Breast epithelium (tissue), 4 donors: ENCODE results near the gene GIPC3. TPM values are rescaled to one million over a fixed set of nuclear protein-coding genes. Genes with fewer than 3 reads are reported as not detected.
"Not testable (repeated sequence)": the region's sequence is repeated elsewhere in the genome, so short reads cannot be mapped to it uniquely, and the experiment has no call there.

Experiments
- DNase-seq, 2 donors: peaks; one replicate each; pipeline ENCODE4 v3.0.0-alpha.2; 2019; ENCODE audit warnings: low spot score in 2 of 2
- H3K27ac ChIP-seq, 2 donors: fragments of 200-600 bp; sonication (generic) in 1 of 2; one replicate each; pipeline ENCODE4 v1.5.1; 2016 to 2019; ENCODE audit warnings: mild to moderate bottlenecking in 1 of 2
- H3K27me3 ChIP-seq, 2 donors: fragments of 200-600 bp; sonication (generic) in 1 of 2; one replicate each; pipeline versions ENCODE4 v1.5.1 to v1.6.0; 2017 to 2019; ENCODE audit warnings: control low read depth in 1 of 2, mild to moderate bottlenecking in 1 of 2
- H3K36me3 ChIP-seq: fragments of 200-600 bp; one replicate; pipeline ENCODE4 v1.5.1; 2019
- H3K4me1 ChIP-seq, 2 donors: fragments of 200-600 bp; sonication (generic); one replicate each; pipeline ENCODE4 v1.5.1; 2016 to 2019; ENCODE audit warnings: control low read depth in 1 of 2
- H3K4me3 ChIP-seq, 3 donors: fragments of 200-600 bp; sonication (generic); 1 replicate in 2 of 3; 2 replicates in 1 of 3; pipeline ENCODE4 v1.5.1; 2016 to 2019; ENCODE audit warnings: mild to moderate bottlenecking in 3 of 3, moderate library complexity in 2 of 3
- H3K9me3 ChIP-seq, 2 donors: fragments of 200-600 bp; sonication (generic) in 1 of 2; one replicate each; pipeline ENCODE4 v1.5.1; 2016 to 2019; ENCODE audit warnings: control low read depth in 1 of 2
- POLR2A ChIP-seq: fragments of 450-650 bp; IDR thresholded peaks from one replicate; pipeline ENCODE4 v1.6.1; 2016; ENCODE audit warnings: antibody characterized with exemption, mild to moderate bottlenecking, moderate library complexity
- POLR2AphosphoS5 ChIP-seq, 3 donors: sonication (generic); formaldehyde crosslinking; IDR thresholded peaks; one replicate each; pipeline ENCODE4 v1.6.1; 2017; ENCODE audit warnings: antibody characterized with exemption in 3 of 3
- intact Hi-C: fragments of 100-400 bp; cut with DNase I; formaldehyde crosslinking; loops from one replicate; pipeline ENCODE4 v1.15.1; 2023; ENCODE audit warnings: low total_unique reads
- total RNA-seq, 3 donors: library from RNA; depleted of rRNA; stranded (reverse); fragments of >200 nt; gene quantifications; one replicate each; pipeline ENCODE4 v1.1.0, GENCODE V29; 2016
- TF ChIP-seq, protein P1 (sequence below), 3 donors: fragments of 450-650 bp; IDR thresholded peaks; one replicate each; pipeline ENCODE4 v1.5.1; 2016 to 2017; ENCODE audit warnings: antibody characterized with exemption in 3 of 3, mild to moderate bottlenecking in 3 of 3, moderate library complexity in 3 of 3

GIPC3 gene
- total RNA-seq, 3 donors from 2014 or later: 0.29 to 0.66 (median 0.64) TPM

DNA sequence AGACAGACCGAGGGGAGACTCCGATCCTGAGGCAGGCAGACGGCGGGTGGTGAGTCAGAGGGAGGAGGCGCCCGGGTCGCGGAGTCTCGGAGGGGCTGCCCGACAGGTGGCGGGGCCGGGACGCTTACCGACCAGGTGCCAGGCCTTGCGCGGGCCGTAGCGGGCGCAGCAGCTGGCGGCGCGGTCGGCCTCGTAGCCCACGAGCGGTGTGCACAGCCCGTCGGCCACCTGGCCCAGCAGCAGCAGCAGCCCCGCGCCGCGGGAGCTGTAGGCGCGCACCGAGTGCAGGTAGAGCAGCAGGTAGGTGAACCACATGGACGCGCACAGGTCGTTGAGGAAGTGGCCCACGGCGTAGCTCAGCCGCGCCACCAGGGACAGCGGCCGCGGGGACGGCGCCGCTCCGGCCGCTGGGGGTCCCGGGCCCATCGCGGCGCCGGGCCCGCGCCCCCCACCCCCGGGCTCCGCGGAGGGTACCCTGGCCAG, 28.3 kb upstream of the GIPC3 start:
- Histone ChIP-seq H3K4me1 (peaks cover 0 to 14% of the 10 kb centered on the region in 2 donors), H3K27me3 (no peaks in the 10 kb centered on the region), H3K27ac (peak overlapping the region; percentile 63 to 84), H3K36me3 (no peaks in the 10 kb centered on the region), H3K9me3 (no peaks in the 10 kb centered on the region), H3K4me3 (peak overlapping the region; percentile 90 to 99 (median 93))
- intact Hi-C loops: no loop called here
- TF ChIP-seq, protein P1, sequence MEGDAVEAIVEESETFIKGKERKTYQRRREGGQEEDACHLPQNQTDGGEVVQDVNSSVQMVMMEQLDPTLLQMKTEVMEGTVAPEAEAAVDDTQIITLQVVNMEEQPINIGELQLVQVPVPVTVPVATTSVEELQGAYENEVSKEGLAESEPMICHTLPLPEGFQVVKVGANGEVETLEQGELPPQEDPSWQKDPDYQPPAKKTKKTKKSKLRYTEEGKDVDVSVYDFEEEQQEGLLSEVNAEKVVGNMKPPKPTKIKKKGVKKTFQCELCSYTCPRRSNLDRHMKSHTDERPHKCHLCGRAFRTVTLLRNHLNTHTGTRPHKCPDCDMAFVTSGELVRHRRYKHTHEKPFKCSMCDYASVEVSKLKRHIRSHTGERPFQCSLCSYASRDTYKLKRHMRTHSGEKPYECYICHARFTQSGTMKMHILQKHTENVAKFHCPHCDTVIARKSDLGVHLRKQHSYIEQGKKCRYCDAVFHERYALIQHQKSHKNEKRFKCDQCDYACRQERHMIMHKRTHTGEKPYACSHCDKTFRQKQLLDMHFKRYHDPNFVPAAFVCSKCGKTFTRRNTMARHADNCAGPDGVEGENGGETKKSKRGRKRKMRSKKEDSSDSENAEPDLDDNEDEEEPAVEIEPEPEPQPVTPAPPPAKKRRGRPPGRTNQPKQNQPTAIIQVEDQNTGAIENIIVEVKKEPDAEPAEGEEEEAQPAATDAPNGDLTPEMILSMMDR (IDR thresholded peaks at IDR 0.05): peak in 1 of 3 donors; percentile 28
- TF ChIP-seq POLR2A: no peak
- no peak for DNase-seq

DNA sequence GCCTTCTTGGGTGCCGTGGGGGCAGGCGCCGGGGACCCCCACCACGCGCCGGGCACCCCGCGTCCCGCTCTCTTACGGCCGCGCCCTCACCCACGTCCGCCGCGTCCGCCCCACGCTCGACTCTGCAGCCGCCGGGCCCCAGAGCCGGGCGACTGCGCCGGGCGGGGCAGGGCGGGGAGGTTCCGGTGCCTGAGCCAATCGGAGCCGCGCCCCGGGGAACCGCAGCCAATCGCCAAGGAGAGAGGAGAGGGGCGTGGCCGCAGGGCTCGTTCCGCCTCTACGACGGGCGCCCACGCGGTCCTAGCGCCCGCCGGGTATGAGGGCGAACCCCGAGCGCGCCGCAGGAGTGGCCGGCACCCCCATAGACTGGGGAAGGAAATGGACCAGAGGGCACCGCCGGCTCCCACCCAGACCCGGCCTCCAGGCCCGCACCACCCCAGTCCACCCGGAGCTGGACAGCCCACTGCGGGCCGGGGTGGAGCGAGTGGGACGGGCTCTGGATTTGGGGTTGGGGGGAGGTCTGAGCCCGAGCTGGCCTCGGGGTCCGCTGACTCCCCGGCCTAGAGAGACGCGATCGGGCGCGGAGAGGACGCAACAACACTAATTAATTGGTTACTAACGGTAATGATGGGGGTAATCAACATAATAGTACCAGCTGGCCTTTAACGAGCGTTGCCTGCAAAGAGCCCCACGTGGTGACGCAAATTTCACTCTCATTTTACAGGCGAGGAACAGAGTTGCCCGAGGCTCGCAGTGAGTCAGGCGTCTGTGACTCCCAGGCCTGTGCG, 27.6 kb upstream of the GIPC3 start, which contains the start of gene MFSD12:
MFSD12 (minus strand) TSS at position 126 of the 788 bp plus-strand sequence. CDS start 183 bp downstream, outside the sequence.
- Histone ChIP-seq H3K4me3 (peak within 1 kb of the TSS; percentile 90 to 99 (median 93)), H3K36me3 (no peaks in the 10 kb centered on the region), H3K4me1 (peaks cover 0 to 14% of the 10 kb centered on the region in 2 donors), H3K9me3 (no peaks in the 10 kb centered on the region), H3K27me3 (no peaks in the 10 kb centered on the region), H3K27ac (peak within 1 kb of the TSS; percentile 63 to 84)
- TF ChIP-seq POLR2AphosphoS5 (IDR thresholded peaks at IDR 0.05) (peak in 2 of 3 donors; percentile 35 to 47), POLR2A (no peak)
- TF ChIP-seq, protein P1 (IDR thresholded peaks at IDR 0.05): no peak
- intact Hi-C loops: no loop called here
- peak; percentile 93 to 97 for DNase-seq

DNA sequence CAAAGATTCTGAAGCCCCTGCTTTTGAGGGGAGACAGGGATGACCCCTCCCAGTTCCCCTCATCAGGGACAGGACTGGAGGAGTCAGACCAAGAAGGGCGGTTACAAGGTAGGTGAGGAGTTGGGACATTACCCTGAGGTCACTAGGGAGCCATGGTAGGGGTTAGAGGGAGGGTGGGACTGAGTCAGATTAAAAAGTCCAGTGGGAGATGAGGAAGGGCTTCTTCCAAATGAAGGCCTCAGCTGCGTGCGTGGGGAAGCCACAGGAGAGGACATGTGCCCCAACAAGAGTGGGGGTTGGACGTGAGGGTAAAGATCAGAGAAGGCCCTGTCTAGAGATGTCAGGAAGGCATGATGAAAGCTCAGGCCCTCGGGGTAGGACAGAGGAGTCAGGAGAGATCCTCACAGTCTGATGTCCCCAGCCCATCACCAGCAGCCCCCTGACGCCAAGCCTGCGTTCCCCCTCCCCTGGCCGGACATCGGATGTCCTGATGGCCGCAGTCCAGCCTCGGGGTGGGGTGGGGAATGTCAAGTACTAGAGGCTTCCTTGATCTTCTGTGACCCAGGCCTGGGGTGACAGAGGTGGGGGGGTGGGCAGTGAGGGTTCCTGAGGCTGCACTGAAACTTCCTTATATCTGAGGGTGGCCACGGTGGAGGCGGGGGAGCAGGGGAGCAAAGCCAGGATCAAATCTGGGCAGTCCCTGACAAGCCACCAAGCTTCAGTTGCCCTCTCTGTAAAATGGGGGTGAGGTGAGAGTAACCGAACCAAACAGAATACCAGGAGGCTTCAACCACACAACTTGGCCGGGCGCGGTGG, 21.4 kb upstream of the GIPC3 start:
- Histone ChIP-seq H3K36me3 (no peaks in the 10 kb centered on the region), H3K27me3 (no peaks in the 10 kb centered on the region), H3K27ac (no peak overlapping the region), H3K4me1 (no peaks in the 10 kb centered on the region), H3K4me3 (no peak overlapping the region), H3K9me3 (no peaks in the 10 kb centered on the region)
- intact Hi-C loops: no loop called here
- no peak for TF ChIP-seq POLR2A
- no peak for TF ChIP-seq POLR2AphosphoS5 (IDR thresholded peaks at IDR 0.05)
- TF ChIP-seq, protein P1 (IDR thresholded peaks at IDR 0.05): no peak
- DNase-seq: no peak

DNA sequence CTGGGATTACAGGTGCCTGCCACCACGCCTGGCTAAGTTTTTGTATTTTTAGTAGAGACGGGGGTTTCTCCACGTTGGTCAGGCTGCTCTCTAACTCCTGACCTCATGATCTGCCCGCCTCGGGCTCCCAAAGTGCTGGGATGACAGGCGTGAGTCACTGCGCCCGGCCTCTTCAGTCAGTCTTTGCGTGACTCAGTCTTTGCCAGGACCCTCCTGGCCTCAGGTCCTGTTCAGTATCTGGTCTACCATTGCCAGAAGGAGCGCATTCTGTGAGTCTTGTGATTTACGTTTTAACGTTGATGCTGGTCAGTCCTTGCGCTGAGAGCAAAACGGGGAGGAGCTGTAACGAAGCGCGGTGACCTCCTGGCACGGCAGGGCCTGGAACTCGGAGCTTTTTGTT, 20.1 kb upstream of the GIPC3 start:
- no peaks in the 10 kb centered on the region for H3K9me3 ChIP-seq
- H3K27ac ChIP-seq: no peak overlapping the region
- no peak for TF ChIP-seq POLR2AphosphoS5 (IDR thresholded peaks at IDR 0.05)
- TF ChIP-seq, protein P1 (IDR thresholded peaks at IDR 0.05): no peak
- no peak for TF ChIP-seq POLR2A
- no peak overlapping the region for H3K4me3 ChIP-seq
- DNase-seq: no peak
- H3K27me3 ChIP-seq: no peaks in the 10 kb centered on the region
- no peaks in the 10 kb centered on the region for H3K36me3 ChIP-seq
- H3K4me1 ChIP-seq: no peaks in the 10 kb centered on the region
- intact Hi-C loops: no loop called here

DNA sequence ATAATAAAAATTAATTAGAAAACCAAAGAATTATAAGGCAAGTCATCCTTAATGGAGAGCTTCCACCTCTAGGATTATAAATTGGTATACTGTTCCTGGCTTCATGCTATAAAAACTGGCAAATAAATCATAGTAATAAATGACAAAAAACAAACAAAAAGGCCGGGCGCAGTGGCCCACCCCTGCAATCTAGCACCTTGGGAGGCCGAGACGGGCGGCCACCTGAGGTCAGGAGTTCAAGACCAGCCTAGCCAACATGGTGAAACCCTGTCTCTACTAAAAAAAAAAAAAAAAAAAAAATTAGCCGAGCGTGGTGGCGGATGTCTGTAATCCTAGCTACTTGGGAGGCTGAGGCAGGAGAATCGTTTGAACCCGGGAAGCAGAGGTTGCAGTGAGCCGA, 15.2 kb upstream of the GIPC3 start:
- H3K9me3 ChIP-seq, intact Hi-C loops, H3K27me3 ChIP-seq, H3K4me3 ChIP-seq, DNase-seq, H3K4me1 ChIP-seq, H3K36me3 ChIP-seq: not testable (repeated sequence)
- H3K27ac ChIP-seq: peak overlapping the region in 1 of 2 donors; percentile 76
